SK-N-SH (cell line): ENCODE measurements around the gene HSD17B4. TPM values are rescaled to one million over a fixed set of nuclear protein-coding genes. Genes with fewer than 3 reads are reported as not detected.

Experiments
- CTCF ChIA-PET: fragments of 300-600, 350-600 bp; formaldehyde crosslinking; extraction: SDS; loops from one replicate; lab custom pipeline; 2021; lab: Yijun Ruan, JAX
- POLR2A ChIA-PET: fragments of 350-600 bp; sonication (Branson Sonifier 250); formaldehyde crosslinking; extraction: SDS; loops from one replicate; lab custom pipeline; 2020; ENCODE audit warnings: antibody characterized with exemption, inconsistent platforms; lab: Yijun Ruan, JAX
- DNase-seq: peaks from one replicate; pipeline ENCODE4 v3.0.0; 2012
- H2AFZ ChIP-seq: fragments of 200-600 bp; sonication (generic); 2 replicates; pipeline ENCODE4 v1.8.1; 2016; ENCODE audit warnings: antibody characterized with exemption, mild to moderate bottlenecking, low read depth
- H3F3A ChIP-seq: fragments of 200-600 bp; sonication (generic); replicated peaks from 2 replicates; pipeline ENCODE3; 2016; ENCODE audit warnings: antibody characterized with exemption, mild to moderate bottlenecking; ENCODE audit not compliant: insufficient read depth
- H3K27ac ChIP-seq, 2 experiments: fragments of 200-500 bp in 1 of 2; fragments of 200-600 bp in 1 of 2; sonication (Bioruptor generic) in 1 of 2; sonication (generic), shearing (Covaris generic) in 1 of 2; 2 replicates each; pipeline versions ENCODE4 v1.5.1 to v1.6.1; 2014 to 2016; ENCODE audit warnings: low read depth in 2 of 2, inconsistent platforms in 1 of 2, low read length in 1 of 2, mild to moderate bottlenecking in 1 of 2, mixed read lengths in 1 of 2
- H3K27me3 ChIP-seq: fragments of 200-600 bp; sonication (generic), shearing (Covaris generic); 2 replicates; pipeline ENCODE4 v1.6.1; 2016; ENCODE audit warnings: mixed run types; ENCODE audit not compliant: insufficient read depth
- H3K36me3 ChIP-seq, 2 experiments: fragments of 200-500 bp in 1 of 2; fragments of 200-600 bp in 1 of 2; sonication (Bioruptor generic) in 1 of 2; sonication (generic) in 1 of 2; replicated peaks in 1 of 2; 2 replicates each; pipeline versions ENCODE3 to v1.5.1; 2014 to 2016; ENCODE audit warnings: low read length in 1 of 2, mild to moderate bottlenecking in 1 of 2; ENCODE audit not compliant: insufficient read depth in 2 of 2, control insufficient read depth in 1 of 2
- H3K4me1 ChIP-seq, 2 experiments: fragments of 200-500 bp in 1 of 2; fragments of 200-600 bp in 1 of 2; sonication (Bioruptor generic) in 1 of 2; sonication (generic), shearing (Covaris generic) in 1 of 2; 2 replicates each; pipeline versions ENCODE4 v1.5.1 to v1.6.1; 2014 to 2016; ENCODE audit warnings: low read depth in 1 of 2, low read length in 1 of 2, mixed run types in 1 of 2; ENCODE audit not compliant: insufficient read depth in 2 of 2, control insufficient read depth in 1 of 2
- H3K4me2 ChIP-seq: fragments of 200-600 bp; sonication (generic), shearing (Covaris generic); 2 replicates; pipeline ENCODE4 v1.6.1; 2017; ENCODE audit warnings: mixed run types
- H3K4me3 ChIP-seq, 2 experiments: fragments of 200-500 bp in 1 of 2; fragments of 200-600 bp in 1 of 2; sonication (Bioruptor generic) in 1 of 2; sonication (generic), shearing (Covaris generic) in 1 of 2; 2 replicates each; pipeline versions ENCODE4 v1.5.1 to v1.8.1; 2014 to 2016; ENCODE audit warnings: low read depth in 2 of 2, inconsistent platforms in 1 of 2, low read length in 1 of 2, mild to moderate bottlenecking in 1 of 2, mixed read lengths in 1 of 2, moderate library complexity in 1 of 2
- H3K79me2 ChIP-seq: fragments of 200-600 bp; sonication (generic); 2 replicates; pipeline ENCODE4 v1.8.1; 2017; ENCODE audit warnings: mild to moderate bottlenecking; ENCODE audit not compliant: insufficient read depth
- H3K9ac ChIP-seq: fragments of 200-600 bp; sonication (generic); 2 replicates; pipeline ENCODE4 v1.6.1; 2017; ENCODE audit warnings: mixed run types
- H3K9me2 ChIP-seq: fragments of 200-600 bp; sonication (generic); 2 replicates; pipeline ENCODE4 v1.6.1; 2017; ENCODE audit warnings: mixed run types
- H3K9me3 ChIP-seq: fragments of 200-600 bp; sonication (generic); 2 replicates; pipeline ENCODE4 v1.6.1; 2017; ENCODE audit warnings: mixed run types, mild to moderate bottlenecking, moderate library complexity
- H4K20me1 ChIP-seq: fragments of 200-600 bp; sonication (generic); 2 replicates; pipeline ENCODE4 v1.6.1; 2017; ENCODE audit warnings: mild to moderate bottlenecking, mixed run types; ENCODE audit not compliant: insufficient read depth
- CHD2 ChIP-seq: fragments of 150-350 bp; IDR thresholded peaks from 2 replicates; pipeline ENCODE4 v1.6.1; 2018; ENCODE audit warnings: low read length; ENCODE audit not compliant: partially characterized antibody
- ELF1 ChIP-seq: IDR thresholded peaks from 2 replicates; pipeline ENCODE4 v1.4.0; 2012
- GABPA ChIP-seq: IDR thresholded peaks from 2 replicates; pipeline ENCODE4 v1.4.0; 2012; ENCODE audit warnings: low read depth, mild to moderate bottlenecking
- GATA2 ChIP-seq: sonication (generic); formaldehyde crosslinking; IDR thresholded peaks from 2 replicates; pipeline ENCODE4 v1.5.0; 2020; ENCODE audit warnings: mild to moderate bottlenecking, missing genetic modification reagents
- JUND ChIP-seq: IDR thresholded peaks from 2 replicates; pipeline ENCODE4 v1.4.0; 2012
- MEF2A ChIP-seq: IDR thresholded peaks from 2 replicates; pipeline ENCODE4 v1.4.0; 2012; ENCODE audit warnings: low read depth, borderline replicate concordance
- NFIC ChIP-seq: IDR thresholded peaks from 2 replicates; pipeline ENCODE4 v1.4.0; 2012; ENCODE audit warnings: borderline replicate concordance
- NRF1 ChIP-seq: IDR thresholded peaks from 2 replicates; pipeline ENCODE4 v1.6.1; 2012; ENCODE audit warnings: low read depth, mild to moderate bottlenecking, low read length
- POLR2AphosphoS5 ChIP-seq: IDR thresholded peaks from 2 replicates; pipeline ENCODE4 v1.6.1; 2012; ENCODE audit warnings: low read depth, low read length
- TAF1 ChIP-seq: IDR thresholded peaks from 2 replicates; pipeline ENCODE4 v1.6.1; 2012; ENCODE audit warnings: low read depth, mild to moderate bottlenecking, low read length, moderate library complexity, borderline replicate concordance
- TCF12 ChIP-seq: IDR thresholded peaks from 2 replicates; pipeline ENCODE4 v1.4.0; 2012
- YY1 ChIP-seq: IDR thresholded peaks from 2 replicates; pipeline ENCODE4 v1.4.0; 2012; ENCODE audit warnings: low read depth, mild to moderate bottlenecking
- ZBTB33 ChIP-seq: IDR thresholded peaks from 2 replicates; pipeline ENCODE4 v1.4.0; 2012; ENCODE audit warnings: low read depth, borderline replicate concordance
- WGBS: methylation state at CpG from one replicate; pipeline ENCODE4 v1.1.6; 2017; ENCODE audit warnings: low lambda C conversion rate; 5-methylcytosine and 5-hydroxymethylcytosine counted together
- polyA plus RNA-seq, 3 experiments: library from polyadenylated mRNA; depleted of rRNA; stranded (reverse); fragments of >200 nt; gene quantifications; 2 replicates each; pipeline ENCODE4 v1.2.3, GENCODE V29; 2012
- TF ChIP-seq, protein P1 (sequence below): fragments of 150-350 bp; IDR thresholded peaks from 2 replicates; pipeline ENCODE4 v1.6.1; 2016; ENCODE audit warnings: mild to moderate bottlenecking, low read depth, low read length
- TF ChIP-seq, protein P2 (sequence below): IDR thresholded peaks from 2 replicates; pipeline ENCODE4 v1.4.0; 2012; ENCODE audit warnings: low read depth, borderline replicate concordance

HSD17B4 gene, protein sequence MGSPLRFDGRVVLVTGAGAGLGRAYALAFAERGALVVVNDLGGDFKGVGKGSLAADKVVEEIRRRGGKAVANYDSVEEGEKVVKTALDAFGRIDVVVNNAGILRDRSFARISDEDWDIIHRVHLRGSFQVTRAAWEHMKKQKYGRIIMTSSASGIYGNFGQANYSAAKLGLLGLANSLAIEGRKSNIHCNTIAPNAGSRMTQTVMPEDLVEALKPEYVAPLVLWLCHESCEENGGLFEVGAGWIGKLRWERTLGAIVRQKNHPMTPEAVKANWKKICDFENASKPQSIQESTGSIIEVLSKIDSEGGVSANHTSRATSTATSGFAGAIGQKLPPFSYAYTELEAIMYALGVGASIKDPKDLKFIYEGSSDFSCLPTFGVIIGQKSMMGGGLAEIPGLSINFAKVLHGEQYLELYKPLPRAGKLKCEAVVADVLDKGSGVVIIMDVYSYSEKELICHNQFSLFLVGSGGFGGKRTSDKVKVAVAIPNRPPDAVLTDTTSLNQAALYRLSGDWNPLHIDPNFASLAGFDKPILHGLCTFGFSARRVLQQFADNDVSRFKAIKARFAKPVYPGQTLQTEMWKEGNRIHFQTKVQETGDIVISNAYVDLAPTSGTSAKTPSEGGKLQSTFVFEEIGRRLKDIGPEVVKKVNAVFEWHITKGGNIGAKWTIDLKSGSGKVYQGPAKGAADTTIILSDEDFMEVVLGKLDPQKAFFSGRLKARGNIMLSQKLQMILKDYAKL
- 119 and 166 TPM in 2 replicates for polyA plus RNA-seq (2012; rRNA removed)
- 124 and 142 TPM in 2 replicates for polyA plus RNA-seq (2012; cell fraction: cytosol; rRNA removed)
- polyA plus RNA-seq (2012; cell fraction: nucleus; rRNA removed): 51.0 and 111 TPM in 2 replicates

- H3K27me3 ChIP-seq: no peaks in the 10 kb centered on the region
- ChIA-PET CTCF (interaction anchor here (0.9 to 2.8 kb wide), 3 partner anchors 13 to 24 kb away, joined by 3 to 7 read pairs (median 4); no protein-coding TSS in a partner anchor), POLR2A (no interaction called here)
- H3K9ac ChIP-seq: peak within 1 kb of the TSS; percentile 75
- peak within 1 kb of the TSS; percentile 86 to 93 for H3K4me3 ChIP-seq
- 0% methylated on average over 22 of the region's 42 CpGs for WGBS
- H3K9me2 ChIP-seq: no peaks in the 10 kb centered on the region
- peak within 1 kb of the TSS; percentile 81 for H3K4me2 ChIP-seq
- DNase-seq: peak; percentile 85
- peak within 1 kb of the TSS; percentile 41 to 91; a peak in 3 of 4 replicates for H3K27ac ChIP-seq
- H3K9me3 ChIP-seq: no peaks in the 10 kb centered on the region
- H3K4me1 ChIP-seq: peaks cover 0 to 3% of the 10 kb centered on the region in 2 experiments; a peak in 2 of 4 replicates
- peaks cover 17% of the 10 kb centered on the region; the same call in 1 of the 2 replicates for H3K79me2 ChIP-seq
- H3F3A ChIP-seq: peaks cover 4% of the 10 kb centered on the region
- peaks cover 3 to 11% of the 10 kb centered on the region in 2 experiments for H3K36me3 ChIP-seq
- TF ChIP-seq NRF1 (peak; percentile 83), GATA2 (CRISPR knock-in tag) (peak; percentile 39; the same call in 1 of the 2 replicates), YY1 (peak; percentile 67), POLR2AphosphoS5 (peak; percentile 65; the same call in 1 of the 2 replicates), ELF1 (peak; percentile 43; the same call in 1 of the 2 replicates), TAF1 (peak; percentile 38; the same call in 1 of the 2 replicates), NFIC (no peak)
- TF ChIP-seq, protein P1, sequence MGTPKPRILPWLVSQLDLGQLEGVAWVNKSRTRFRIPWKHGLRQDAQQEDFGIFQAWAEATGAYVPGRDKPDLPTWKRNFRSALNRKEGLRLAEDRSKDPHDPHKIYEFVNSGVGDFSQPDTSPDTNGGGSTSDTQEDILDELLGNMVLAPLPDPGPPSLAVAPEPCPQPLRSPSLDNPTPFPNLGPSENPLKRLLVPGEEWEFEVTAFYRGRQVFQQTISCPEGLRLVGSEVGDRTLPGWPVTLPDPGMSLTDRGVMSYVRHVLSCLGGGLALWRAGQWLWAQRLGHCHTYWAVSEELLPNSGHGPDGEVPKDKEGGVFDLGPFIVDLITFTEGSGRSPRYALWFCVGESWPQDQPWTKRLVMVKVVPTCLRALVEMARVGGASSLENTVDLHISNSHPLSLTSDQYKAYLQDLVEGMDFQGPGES: no peak
- peak within 1 kb of the TSS; percentile 92 for H2AFZ ChIP-seq
- no peaks in the 10 kb centered on the region for H4K20me1 ChIP-seq
These were observed at the start of gene HSD17B4 for GRCh38 chr5:119452373-119453039. Gene HSD17B4, plus strand, starts transcription at chr5:119452497. Its CDS starts 79 bp downstream, at chr5:119452576.

DNA sequence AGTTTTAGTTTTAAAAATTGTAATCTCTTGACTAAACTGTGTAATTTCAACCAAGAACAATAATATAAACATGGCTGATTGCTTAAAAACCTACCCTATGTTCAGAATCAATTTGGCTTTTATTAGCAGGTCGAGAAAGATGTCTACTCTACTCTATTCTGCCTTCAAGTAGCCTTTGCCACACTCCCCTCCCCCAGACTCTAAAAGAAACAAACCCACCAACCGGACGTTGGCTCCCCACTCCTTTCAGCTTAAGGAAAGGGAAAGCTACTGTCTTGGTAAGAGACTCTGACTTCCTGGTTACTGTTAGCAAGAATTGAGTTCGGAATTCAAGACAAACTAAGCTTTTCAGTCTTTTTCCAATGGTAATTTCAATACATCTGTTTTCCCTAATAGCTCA is 49.7 kb upstream of the HSD17B4 start:
- Histone ChIP-seq H4K20me1 (no peaks in the 10 kb centered on the region), H3K9me3 (no peaks in the 10 kb centered on the region), H2AFZ (no peak overlapping the region), H3K36me3 (no peaks in the 10 kb centered on the region), H3K27me3 (no peaks in the 10 kb centered on the region), H3K4me2 (no peak overlapping the region), H3K9me2 (no peaks in the 10 kb centered on the region), H3K9ac (no peak overlapping the region), H3K4me3 (no peak overlapping the region), H3F3A (peaks cover 13% of the 10 kb centered on the region), H3K27ac (no peak overlapping the region), H3K4me1 (peaks cover 0 to 14% of the 10 kb centered on the region in 2 experiments; a peak in 1 of 4 replicates), H3K79me2 (no peaks in the 10 kb centered on the region)
- DNase-seq: no peak
- WGBS: 91% methylated on average over 4 of the region's 4 CpGs
- ChIA-PET POLR2A (no interaction called here), CTCF (interaction anchor here (1.1 to 3.0 kb wide), 3 partner anchors 10 to 414 kb away, joined by 3 to 21 read pairs (median 5); partner anchors contain the start of gene DTWD2)
- TF ChIP-seq, protein P2, sequence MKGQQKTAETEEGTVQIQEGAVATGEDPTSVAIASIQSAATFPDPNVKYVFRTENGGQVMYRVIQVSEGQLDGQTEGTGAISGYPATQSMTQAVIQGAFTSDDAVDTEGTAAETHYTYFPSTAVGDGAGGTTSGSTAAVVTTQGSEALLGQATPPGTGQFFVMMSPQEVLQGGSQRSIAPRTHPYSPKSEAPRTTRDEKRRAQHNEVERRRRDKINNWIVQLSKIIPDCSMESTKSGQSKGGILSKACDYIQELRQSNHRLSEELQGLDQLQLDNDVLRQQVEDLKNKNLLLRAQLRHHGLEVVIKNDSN: no peak
- no peak for TF ChIP-seq CHD2
- no peak for TF ChIP-seq MEF2A
- TF ChIP-seq ZBTB33: no peak
- TF ChIP-seq JUND: no peak
- no peak for TF ChIP-seq GABPA
- TF ChIP-seq TCF12: no peak
